GM23338 (cell line): Measurements from ENCODE around the gene RPL27A. TPM values are rescaled to one million over a fixed set of nuclear protein-coding genes. Genes with fewer than 3 reads are reported as not detected.

Experiments
- ATAC-seq: fragments of 200-7000 bp; cut with Tn5 transposase; 3 replicates; pipeline ENCODE4 v1.9.1; 2020
- DNase-seq: peaks from one replicate; pipeline ENCODE4 v3.0.0-alpha.2; 2015; ENCODE audit warnings: low spot score
- H2AFZ ChIP-seq: fragments of 200-600 bp; sonication (generic); 2 replicates; pipeline ENCODE4 v1.8.0; 2016; ENCODE audit warnings: antibody characterized with exemption, mild to moderate bottlenecking, moderate library complexity
- H3F3A ChIP-seq: fragments of 200-600 bp; sonication (generic); replicated peaks from 2 replicates; pipeline ENCODE4 v1.8.0; 2017; ENCODE audit warnings: antibody characterized with exemption, mixed run types, low read depth
- H3K27ac ChIP-seq: fragments of 200-600 bp; sonication (generic); 2 replicates; pipeline ENCODE4 v1.6.1; 2016; ENCODE audit warnings: low read depth
- H3K27me3 ChIP-seq: fragments of 200-600 bp; sonication (generic); 2 replicates; pipeline ENCODE4 v1.8.0; 2016; ENCODE audit warnings: mild to moderate bottlenecking, mixed run types, moderate library complexity; ENCODE audit not compliant: insufficient read depth
- H3K36me3 ChIP-seq: fragments of 200-600 bp; sonication (generic); 2 replicates; pipeline ENCODE4 v1.8.0; 2016; ENCODE audit warnings: mild to moderate bottlenecking; ENCODE audit not compliant: insufficient read depth
- H3K4me1 ChIP-seq: fragments of 200-600 bp; sonication (generic); 2 replicates; pipeline ENCODE4 v1.8.0; 2016; ENCODE audit warnings: mild to moderate bottlenecking, moderate library complexity; ENCODE audit not compliant: insufficient read depth
- H3K4me2 ChIP-seq: fragments of 200-600 bp; sonication (generic); 2 replicates; pipeline ENCODE4 v1.7.1; 2017; ENCODE audit warnings: mixed run types
- H3K4me3 ChIP-seq: fragments of 200-600 bp; sonication (generic); 2 replicates; pipeline ENCODE4 v1.6.1; 2016; ENCODE audit warnings: mixed run types
- H3K79me2 ChIP-seq: fragments of 200-600 bp; sonication (generic); replicated peaks from 2 replicates; pipeline ENCODE4 v1.8.0; 2017; ENCODE audit warnings: mild to moderate bottlenecking; ENCODE audit not compliant: insufficient read depth
- H3K9me2 ChIP-seq: fragments of 200-600 bp; sonication (generic); 2 replicates; pipeline ENCODE4 v1.8.0; 2017; ENCODE audit not compliant: insufficient read depth
- H4K20me1 ChIP-seq: fragments of 200-600 bp; sonication (generic); replicated peaks from 2 replicates; pipeline ENCODE4 v1.8.0; 2017; ENCODE audit warnings: mild to moderate bottlenecking; ENCODE audit not compliant: insufficient read depth
- H3K27ac Mint-ChIP-seq: 2 replicates; pipeline ENCODE4 v1.8.0; 2020; ENCODE audit warnings: inconsistent platforms, mild to moderate bottlenecking, moderate library complexity, mixed read lengths
- H3K27me3 Mint-ChIP-seq: 3 replicates; pipeline ENCODE4 v1.8.0; 2022; ENCODE audit warnings: low read depth, mild to moderate bottlenecking, moderate library complexity, mixed read lengths, inconsistent platforms; ENCODE audit not compliant: insufficient read depth, poor library complexity
- H3K36me3 Mint-ChIP-seq: 3 replicates; pipeline ENCODE4 v1.8.0; 2021; ENCODE audit warnings: low read depth, mild to moderate bottlenecking, inconsistent platforms, moderate library complexity, mixed read lengths
- H3K4me1 Mint-ChIP-seq: 3 replicates; pipeline ENCODE4 v1.8.0; 2020; ENCODE audit warnings: mild to moderate bottlenecking, inconsistent platforms, mixed read lengths
- H3K4me3 Mint-ChIP-seq: 3 replicates; pipeline ENCODE4 v1.8.0; 2021; ENCODE audit warnings: moderate library complexity, mild to moderate bottlenecking, inconsistent platforms, mixed read lengths
- H3K9me3 Mint-ChIP-seq: 3 replicates; pipeline ENCODE4 v1.8.0; 2020; ENCODE audit warnings: moderate library complexity, mild to moderate bottlenecking, inconsistent platforms, mixed read lengths
- CREB1 ChIP-seq: fragments of 250-450 bp; sonication (Bioruptor Pico); IDR thresholded peaks from 2 replicates; pipeline ENCODE4 v1.5.0; 2020; ENCODE audit warnings: low read depth, mild to moderate bottlenecking, moderate library complexity
- CTCF ChIP-seq, 2 experiments: fragments of 200-600 bp in 1 of 2; sonication (generic) in 1 of 2; conservative IDR thresholded peaks; 2 replicates each; pipeline versions ENCODE4 v1.5.1 to v1.6.1; 2016 to 2017; ENCODE audit warnings: antibody characterized with exemption in 2 of 2, low read depth in 2 of 2, mild to moderate bottlenecking in 2 of 2, moderate library complexity in 1 of 2
- ETS1 ChIP-seq: IDR thresholded peaks from 2 replicates; pipeline ENCODE4 v1.6.1; 2016; ENCODE audit warnings: antibody characterized with exemption
- EZH2 ChIP-seq: fragments of 200-600 bp; sonication (generic); IDR thresholded peaks from one replicate; pipeline ENCODE4 v1.8.0; 2017; ENCODE audit warnings: antibody characterized with exemption, mild to moderate bottlenecking, low read depth; ENCODE audit not compliant: unreplicated experiment
- EZH2phosphoT487 ChIP-seq: fragments of 200-600 bp; sonication (generic); IDR thresholded peaks from one replicate; pipeline ENCODE4 v1.8.1; 2018; ENCODE audit warnings: antibody characterized with exemption; ENCODE audit not compliant: unreplicated experiment
- JUNB ChIP-seq: IDR thresholded peaks from one replicate; pipeline ENCODE4 v1.6.1; 2016; ENCODE audit warnings: antibody characterized with exemption; ENCODE audit not compliant: unreplicated experiment
- NANOG ChIP-seq: IDR thresholded peaks from 2 replicates; pipeline ENCODE4 v1.6.1; 2016; ENCODE audit warnings: antibody characterized with exemption, borderline replicate concordance
- POLR2AphosphoS5 ChIP-seq: IDR thresholded peaks from 2 replicates; pipeline ENCODE4 v1.6.1; 2016; ENCODE audit warnings: antibody characterized with exemption, low read depth
- REST ChIP-seq: IDR thresholded peaks from one replicate; pipeline ENCODE4 v1.6.1; 2018; ENCODE audit warnings: antibody characterized with exemption; ENCODE audit not compliant: unreplicated experiment
- STAT1 ChIP-seq: IDR thresholded peaks from one replicate; pipeline ENCODE4 v1.6.1; 2016; ENCODE audit warnings: antibody characterized with exemption; ENCODE audit not compliant: unreplicated experiment
- ZNF114 ChIP-seq: fragments of 250-450 bp; sonication (Bioruptor Pico); IDR thresholded peaks from 2 replicates; pipeline ENCODE4 v1.5.0; 2020; ENCODE audit warnings: mild to moderate bottlenecking, moderate library complexity
- ZNF331 ChIP-seq: fragments of 250-450 bp; sonication (Bioruptor Pico); IDR thresholded peaks from 2 replicates; pipeline ENCODE4 v1.5.0; 2020; ENCODE audit warnings: low read depth, mild to moderate bottlenecking, moderate library complexity
- ZNF462 ChIP-seq: fragments of 250-450 bp; sonication (Bioruptor Pico); IDR thresholded peaks from 2 replicates; pipeline ENCODE4 v1.5.0; 2020; ENCODE audit warnings: mild to moderate bottlenecking, moderate library complexity
- polyA plus RNA-seq: library from polyadenylated mRNA; unstranded; fragments of >200 nt; fragmentation: Nextera tagmentation; extraction: Ambion mirVana; gene quantifications from 2 replicates; pipeline ENCODE4 v1.2.1, GENCODE V29; 2016
- total RNA-seq: library from RNA; depleted of rRNA; stranded (reverse); fragments of >200 nt; shearing (Covaris generic); gene quantifications from 2 replicates; pipeline ENCODE4 v1.2.3, GENCODE V29; 2014

Gene RPL27A
- total and polyA plus RNA-seq, 2 experiments from 2014 or later = 1,283 to 3,167 TPM

GRCh38 chr11:8665222-8665621 is 17.4 kb upstream of the RPL27A start:
- H3K36me3 Mint-ChIP-seq = no peaks in the 10 kb centered on the region; the same call in 2 of the 3 replicates
- H4K20me1 ChIP-seq = no peaks in the 10 kb centered on the region
- no peaks in the 10 kb centered on the region for H3K79me2 ChIP-seq
- H3K4me1 ChIP-seq = no peaks in the 10 kb centered on the region
- ATAC-seq (no peak), DNase-seq (no peak)
- H3K4me3 Mint-ChIP-seq = no peak overlapping the region
- H3K27ac ChIP-seq = no peak overlapping the region
- H3K4me3 ChIP-seq = no peak overlapping the region
- H3K4me1 Mint-ChIP-seq = peaks cover 12% of the 10 kb centered on the region
- H3K27ac Mint-ChIP-seq = no peak overlapping the region
- H3K27me3 ChIP-seq = no peaks in the 10 kb centered on the region
- H3K27me3 Mint-ChIP-seq = peaks cover 3% of the 10 kb centered on the region
- no peaks in the 10 kb centered on the region for H3K36me3 ChIP-seq
- no peaks in the 10 kb centered on the region for H3F3A ChIP-seq
- no peak overlapping the region for H3K4me2 ChIP-seq
- H2AFZ ChIP-seq = no peak overlapping the region
- H3K9me3 Mint-ChIP-seq = no peaks in the 10 kb centered on the region
- TF ChIP-seq STAT1 = no peak
- TF ChIP-seq CTCF (conservative IDR thresholded peaks at IDR 0.05; ENCODE audit: low read depth in 2 of 2) = no peak
- no peak for TF ChIP-seq ETS1
- TF ChIP-seq JUNB = no peak
- TF ChIP-seq CREB1 (CRISPR knock-in tag) = no peak
- TF ChIP-seq REST = no peak
- no peak for TF ChIP-seq POLR2AphosphoS5
- TF ChIP-seq ZNF114 (CRISPR knock-in tag) = no peak
- TF ChIP-seq NANOG = no peak
- no peak for TF ChIP-seq EZH2phosphoT487
- TF ChIP-seq ZNF331 (CRISPR knock-in tag) = no peak
- TF ChIP-seq EZH2 = no peak
- no peak for TF ChIP-seq ZNF462 (CRISPR knock-in tag)
- no peaks in the 10 kb centered on the region for H3K9me2 ChIP-seq
